Ramos (cell line): ENCODE data around the gene SLC38A10.

ENCODE experiments used
- in situ Hi-C: fragments of 300-500 bp; cut with MboI; formaldehyde crosslinking; loops from one replicate; pipeline ENCODE4 v1.14.3; 2022; ENCODE audit warnings: low sequenced_read_pairs; ENCODE audit not compliant: unreplicated experiment

The SLC38A10 gene

DNA sequence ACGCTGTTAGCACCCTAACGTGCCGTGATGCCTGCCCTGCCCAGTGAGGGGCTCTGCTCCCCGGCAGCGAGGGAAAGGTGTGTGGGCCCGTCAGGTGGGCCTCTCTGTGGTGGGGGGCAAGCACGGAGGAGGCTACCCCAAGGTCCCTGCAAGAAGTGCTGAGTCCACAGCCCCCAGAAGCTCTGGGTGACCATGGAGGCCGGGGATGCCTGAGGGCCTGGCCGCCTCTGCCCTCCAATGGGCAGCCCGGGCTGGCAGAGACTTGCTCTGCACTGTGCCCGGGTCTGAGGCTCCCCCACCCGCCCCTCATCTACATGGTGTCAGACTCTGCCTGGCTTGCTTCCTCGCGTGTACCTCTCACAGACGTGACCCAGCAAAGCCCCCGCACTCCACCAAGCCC lies 12.2 kb downstream of the SLC38A10 start:
- in situ Hi-C loops = no loop called here

GRCh38 chr17:81282141-81282540 lies 13.0 kb downstream of the SLC38A10 start:
- in situ Hi-C loops = no loop called here

DNA sequence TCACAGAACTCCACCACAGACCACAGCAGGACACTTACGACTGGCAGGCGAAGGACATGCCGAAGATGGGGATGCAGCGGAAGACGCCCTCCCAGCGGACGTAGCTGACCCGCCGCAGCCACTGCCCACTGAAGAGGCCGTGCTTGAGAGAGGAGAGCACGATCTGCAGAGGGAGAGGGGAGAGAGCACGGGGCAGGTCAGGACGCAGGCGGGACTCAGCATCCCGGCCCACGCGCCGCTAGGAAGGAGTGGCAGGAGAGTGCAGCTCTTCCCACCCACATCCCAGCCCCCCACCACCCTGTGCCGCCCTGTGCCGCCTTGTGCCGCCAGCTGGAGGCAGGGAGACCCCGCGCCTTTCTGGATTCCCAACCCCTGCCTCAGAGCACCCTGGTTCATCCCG lies 14.5 kb downstream of the SLC38A10 start:
- in situ Hi-C loops = no loop called here

DNA sequence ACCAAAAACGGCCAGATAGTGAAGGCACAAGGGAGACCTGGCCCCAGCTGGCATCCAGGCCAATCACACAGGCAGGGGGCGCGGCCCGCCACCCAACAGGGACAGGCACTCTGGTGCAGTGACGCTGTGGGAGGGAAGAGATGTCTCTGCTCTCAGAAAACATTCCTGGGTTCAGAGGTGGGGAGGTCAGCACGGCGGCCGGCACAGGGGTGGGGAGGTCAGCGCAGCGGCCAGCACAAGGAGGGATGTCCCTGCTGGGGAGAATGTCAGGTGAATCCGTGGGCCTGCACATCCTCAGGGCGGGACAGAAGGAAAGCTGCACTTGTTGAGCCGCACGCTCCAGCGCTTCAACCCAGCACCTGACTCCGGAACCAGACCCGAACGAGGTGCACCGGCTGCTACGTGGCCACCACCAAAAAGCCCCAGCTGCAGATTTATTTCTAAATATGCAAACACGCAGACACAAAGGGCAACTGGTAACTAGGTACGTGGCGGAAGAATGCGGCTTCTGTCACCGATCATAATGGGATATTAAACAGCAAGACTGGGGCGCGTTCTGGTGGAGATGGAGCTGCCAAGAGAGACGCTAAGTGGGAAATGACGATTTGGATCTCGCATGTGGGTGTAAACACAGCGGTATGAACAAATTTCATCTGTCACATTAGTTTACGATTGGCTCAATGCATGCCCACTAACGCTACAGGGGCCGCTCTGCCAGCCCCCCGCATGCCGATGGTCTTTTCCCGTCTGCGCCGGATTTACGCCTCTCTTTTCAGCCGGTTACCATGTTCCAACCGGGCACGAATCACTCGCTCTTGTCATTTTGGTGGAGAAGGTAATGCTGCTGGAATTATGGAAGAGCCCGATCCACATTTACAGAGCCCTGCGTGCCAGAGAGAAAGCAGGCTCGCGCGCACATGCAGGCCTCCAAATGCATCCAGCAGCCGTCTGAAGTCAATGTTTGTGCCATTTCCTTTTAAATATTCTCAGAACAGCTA lies 15.5 kb downstream of the SLC38A10 start:
- in situ Hi-C loops = no loop called here

DNA sequence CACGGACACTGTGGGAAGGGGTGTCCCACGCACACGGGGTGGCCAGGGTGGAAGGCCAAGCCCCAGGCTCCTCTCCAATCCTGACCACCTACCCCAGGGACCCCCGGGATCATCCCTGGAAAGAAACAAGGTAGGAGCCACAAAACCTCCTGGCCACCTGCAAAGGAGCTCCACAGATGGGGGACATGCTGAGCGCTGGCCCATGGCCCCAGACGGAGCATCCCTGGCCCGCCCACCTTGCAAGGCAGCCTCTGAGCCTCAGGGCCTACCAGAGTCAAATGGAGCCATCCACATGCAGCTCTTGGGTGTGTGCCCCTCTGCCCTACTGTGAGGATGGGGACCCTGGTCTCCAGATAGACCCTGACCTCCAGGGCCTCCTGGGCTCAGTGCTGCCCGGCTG lies 16.3 kb downstream of the SLC38A10 start:
- in situ Hi-C loops = no loop called here

DNA sequence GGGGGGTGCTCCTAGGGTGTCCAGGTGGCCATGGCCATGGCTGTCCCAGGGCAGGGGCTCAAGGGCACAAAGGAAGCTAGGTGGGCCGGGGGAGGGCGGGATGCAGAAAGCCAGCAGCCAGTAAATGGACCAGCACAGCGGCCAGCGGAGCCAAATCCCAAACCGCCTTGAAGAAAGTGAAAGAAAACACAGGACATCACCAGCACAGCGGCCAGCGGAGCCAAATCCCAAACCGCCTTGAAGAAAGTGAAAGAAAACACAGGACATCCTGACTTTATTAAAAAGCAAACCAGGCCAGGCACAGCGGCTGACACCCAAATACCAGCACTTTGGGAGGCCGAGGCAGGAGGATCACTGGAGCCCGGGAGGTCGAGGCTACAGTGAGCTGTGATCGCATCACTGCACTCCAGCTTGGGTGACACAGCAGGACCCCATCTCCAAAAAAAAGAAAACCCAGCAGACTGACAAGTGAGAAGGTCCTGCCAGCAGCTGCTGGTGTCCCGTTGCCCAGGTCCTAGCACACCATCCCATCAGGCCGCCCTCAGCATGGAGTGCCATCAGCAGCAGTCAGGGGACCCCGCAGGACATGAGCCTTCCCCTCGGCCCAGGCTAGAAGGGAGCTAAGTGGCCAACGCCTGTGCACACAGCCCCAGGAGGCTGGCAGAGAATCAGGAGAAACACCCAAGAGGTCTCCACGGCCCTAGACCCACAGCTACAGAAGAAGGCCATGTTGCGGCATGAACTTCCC lies 17.0 kb downstream of the SLC38A10 start:
- in situ Hi-C loops = no loop called here

GRCh38 chr17:81277421-81277820 lies 17.7 kb downstream of the SLC38A10 start:
- in situ Hi-C loops = no loop called here

DNA sequence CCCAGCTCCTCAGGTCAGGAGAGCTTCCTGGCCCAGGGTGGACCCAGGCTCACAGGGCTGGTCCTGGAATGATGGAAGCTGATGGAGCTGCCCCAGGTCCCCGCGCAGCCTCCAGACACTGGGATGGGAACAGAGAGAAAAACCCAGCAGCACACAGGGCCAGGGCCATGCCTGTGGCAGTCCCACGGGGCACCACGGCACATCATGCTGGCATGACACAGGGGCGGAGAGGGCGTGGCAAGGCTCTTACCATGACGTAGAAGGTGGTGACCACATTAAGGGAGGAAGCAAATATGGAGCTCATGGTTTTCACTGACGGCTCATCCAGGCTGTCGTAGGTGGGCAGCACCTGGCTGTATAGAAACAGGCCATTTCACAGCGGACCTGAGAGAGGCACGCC lies 18.3 kb downstream of the SLC38A10 start:
- in situ Hi-C loops = no loop called here

GRCh38 chr17:81274471-81274855 lies 20.6 kb downstream of the SLC38A10 start:
- in situ Hi-C loops = loop anchor here (25.0 kb wide), 1 partner anchor 88 kb away; no protein-coding TSS in a partner anchor

GRCh38 chr17:81273698-81274470 lies 21.2 kb downstream of the SLC38A10 start:
- in situ Hi-C loops = loop anchor here (25.0 kb wide), 1 partner anchor 88 kb away; no protein-coding TSS in a partner anchor

DNA sequence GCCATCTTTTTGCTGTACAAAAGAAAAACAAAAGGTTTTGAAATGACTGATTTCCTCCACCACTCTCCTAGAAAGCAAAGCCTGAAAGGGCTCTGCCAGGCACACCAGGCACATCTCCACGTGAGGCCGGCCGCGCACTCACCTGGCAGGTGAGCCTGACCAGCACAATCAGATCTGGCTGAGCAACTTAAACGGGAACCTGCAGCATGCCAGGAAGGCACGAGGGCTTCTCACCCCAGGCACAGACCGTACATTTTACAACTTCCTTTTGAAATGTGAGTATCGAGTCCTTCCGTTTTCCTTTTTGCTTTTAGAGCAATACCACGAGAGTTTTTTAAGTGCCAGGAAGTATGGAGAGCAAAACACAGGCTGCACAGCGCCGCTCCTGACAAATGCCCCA lies 22.5 kb downstream of the SLC38A10 start:
- in situ Hi-C loops = loop anchor here (25.0 kb wide), 1 partner anchor 90 kb away; no protein-coding TSS in a partner anchor

DNA sequence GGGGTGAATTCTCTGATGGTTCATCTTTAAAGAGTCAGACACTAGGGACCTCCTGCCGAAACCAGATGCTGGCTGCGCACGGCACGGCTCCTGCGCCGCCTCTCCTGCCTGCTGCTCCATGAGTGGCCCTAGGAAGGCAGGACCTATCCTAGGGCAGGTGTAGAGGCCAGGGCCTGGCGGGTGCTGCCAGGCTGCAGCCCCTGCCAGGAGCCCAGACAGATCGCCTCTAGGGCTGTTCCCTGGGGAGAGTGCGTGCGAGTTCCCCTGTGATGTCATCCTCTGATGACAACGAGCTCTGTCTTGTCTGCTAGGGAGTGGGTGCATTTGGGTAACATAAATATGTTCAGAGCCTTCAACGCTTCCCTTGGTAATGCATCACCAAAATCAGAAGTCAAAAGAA lies 23.9 kb downstream of the SLC38A10 start:
- in situ Hi-C loops = loop anchor here (25.0 kb wide), 1 partner anchor 91 kb away; no protein-coding TSS in a partner anchor

- in situ Hi-C loops = loop anchor here (25.0 kb wide), 1 partner anchor 92 kb away; no protein-coding TSS in a partner anchor
Observed at GRCh38 chr17:81270279-81270678, 24.8 kb downstream of the SLC38A10 start.

GRCh38 chr17:81267390-81268067 lies 27.6 kb downstream of the SLC38A10 start:
- in situ Hi-C loops = loop anchor here (25.0 kb wide), 1 partner anchor 95 kb away; no protein-coding TSS in a partner anchor

DNA sequence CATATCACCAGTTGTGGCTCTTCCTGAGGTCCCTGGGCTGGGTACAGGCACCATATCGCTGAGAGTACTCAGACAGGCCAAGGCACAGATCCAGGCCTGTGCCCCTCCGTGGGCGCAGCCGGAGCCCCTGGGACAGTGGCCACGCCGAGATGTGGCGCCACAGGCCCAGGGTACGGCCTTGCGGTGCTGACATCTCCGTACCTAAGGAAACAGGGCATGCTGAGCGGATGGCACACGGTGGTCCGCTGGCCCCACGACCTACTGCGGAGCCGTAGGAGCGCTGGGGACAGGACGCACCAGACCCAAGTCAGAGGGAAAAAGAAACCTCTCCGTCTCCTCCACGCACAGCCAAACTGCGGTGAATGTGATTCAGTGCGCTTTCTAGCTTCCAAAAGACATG lies 29.5 kb downstream of the SLC38A10 start:
- in situ Hi-C loops = loop anchor here (25.0 kb wide), 1 partner anchor 97 kb away; no protein-coding TSS in a partner anchor

DNA sequence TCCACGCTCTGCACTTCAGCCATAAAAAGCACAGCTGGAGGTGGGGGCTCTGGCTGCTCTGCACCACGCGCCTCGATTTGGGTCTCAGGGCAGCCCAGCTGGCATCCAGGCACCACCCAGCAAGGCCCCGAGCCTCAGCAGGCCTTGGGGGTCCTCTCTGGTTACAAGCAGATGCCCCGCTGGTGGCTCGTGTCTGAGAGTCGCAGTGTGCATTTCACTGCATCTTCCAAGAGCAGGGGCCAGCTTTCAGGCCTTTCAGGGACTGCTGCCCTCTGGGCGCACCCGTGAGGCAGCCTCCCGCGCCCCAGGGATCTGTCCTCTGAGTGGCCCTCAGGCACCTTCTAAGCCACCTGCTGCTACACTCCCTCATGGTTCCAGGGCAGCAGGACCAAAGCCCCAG lies 30.5 kb downstream of the SLC38A10 start:
- in situ Hi-C loops = loop anchor here (25.0 kb wide), 1 partner anchor 98 kb away; no protein-coding TSS in a partner anchor

DNA sequence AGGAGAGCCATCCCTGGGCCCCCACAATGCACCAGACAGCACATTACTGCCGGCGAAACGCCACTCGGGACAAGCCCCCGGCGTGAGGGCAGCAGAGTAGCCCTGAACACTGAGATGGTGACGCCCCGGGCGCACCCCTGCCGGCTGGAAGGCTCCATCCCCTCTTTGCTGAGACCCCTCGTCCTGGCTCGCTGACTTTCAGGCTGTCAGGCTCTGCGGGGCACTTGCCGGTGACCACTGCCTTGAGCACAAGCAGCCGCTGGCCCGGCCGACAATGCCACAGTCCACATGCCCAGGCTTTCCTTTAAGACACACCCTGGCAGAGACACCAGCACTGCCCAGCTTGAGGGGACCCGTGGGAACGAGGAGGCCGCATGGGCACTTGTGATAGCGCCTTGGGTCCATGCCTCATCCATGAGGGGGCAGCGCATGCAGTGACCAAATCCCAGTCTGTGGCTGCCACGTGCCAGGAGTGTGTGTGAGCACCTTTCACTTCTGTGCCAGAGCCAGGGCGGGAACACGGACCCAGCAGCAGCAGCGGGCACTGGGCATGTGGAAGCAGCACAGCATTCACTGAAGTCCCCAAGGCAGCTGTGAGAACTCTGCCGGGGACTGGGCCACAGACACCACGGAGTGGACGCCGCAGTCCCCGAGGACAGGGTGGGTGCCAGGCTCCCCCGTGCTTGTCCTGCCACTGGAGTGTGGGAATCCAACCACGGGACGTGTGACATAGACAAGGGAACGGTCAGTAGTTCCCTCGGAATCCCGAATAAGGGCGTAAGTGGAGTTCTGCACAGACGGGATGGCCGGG lies 31.5 kb downstream of the SLC38A10 start:
- in situ Hi-C loops = loop anchor here (25.0 kb wide), 1 partner anchor 99 kb away; no protein-coding TSS in a partner anchor

- in situ Hi-C loops = loop anchor here (25.0 kb wide), 1 partner anchor 101 kb away; no protein-coding TSS in a partner anchor
Observed at GRCh38 chr17:81261582-81262336, 33.3 kb downstream of the SLC38A10 start.
